GM21619 (cell line): ENCODE data around the gene ZNF385D.

Experiments used
- ATAC-seq: cut with Tn5 transposase; IDR thresholded peaks from one replicate; pipeline ENCODE4 v1.9.1; 2021; ENCODE audit not compliant: unreplicated experiment

The ZNF385D gene

GRCh38 chr3:21618695-21619094 is 132.3 kb downstream of the ZNF385D start:
- no peak for ATAC-seq

- no peak for ATAC-seq
Measured at GRCh38 chr3:21613372-21614070, 137.5 kb downstream of the ZNF385D start.

DNA sequence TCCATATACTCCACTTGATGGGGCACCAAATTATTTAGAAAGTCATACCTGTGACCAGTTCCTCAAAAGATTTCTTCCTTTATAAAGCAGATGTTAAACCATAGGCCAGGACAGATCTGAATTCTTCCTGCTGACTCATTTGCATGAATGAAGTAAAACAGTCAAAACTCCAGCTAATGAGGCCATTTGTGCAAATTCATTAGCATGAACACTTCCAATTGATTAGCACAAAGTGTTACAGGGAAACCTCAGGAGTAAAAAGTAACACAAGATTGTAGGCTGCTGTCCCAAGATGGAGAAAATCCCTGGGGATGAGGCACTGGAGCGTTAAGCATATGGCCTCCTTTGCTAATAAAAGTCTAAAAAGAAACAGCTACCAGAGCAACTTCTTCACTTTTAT is 149.8 kb downstream of the ZNF385D start:
- ATAC-seq = no peak

DNA sequence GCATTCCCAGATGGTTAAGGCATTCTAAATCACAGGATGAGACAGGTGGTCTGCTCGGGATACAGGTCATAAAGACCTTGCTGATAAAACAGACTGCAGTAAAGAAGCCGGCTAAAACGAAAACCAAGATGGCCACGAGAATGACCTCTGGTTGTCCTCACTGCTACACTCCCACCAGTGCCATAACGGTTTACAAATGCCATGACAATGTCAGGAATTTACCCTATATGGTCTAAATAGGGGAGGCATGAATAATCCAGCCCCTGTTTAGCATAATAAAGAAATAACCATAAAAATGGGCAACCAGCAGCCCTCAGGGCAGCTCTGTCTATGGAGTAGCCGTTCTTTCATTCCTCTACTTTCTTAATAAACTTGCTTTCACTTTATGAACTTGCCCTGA is 151.1 kb downstream of the ZNF385D start:
- ATAC-seq = no peak

DNA sequence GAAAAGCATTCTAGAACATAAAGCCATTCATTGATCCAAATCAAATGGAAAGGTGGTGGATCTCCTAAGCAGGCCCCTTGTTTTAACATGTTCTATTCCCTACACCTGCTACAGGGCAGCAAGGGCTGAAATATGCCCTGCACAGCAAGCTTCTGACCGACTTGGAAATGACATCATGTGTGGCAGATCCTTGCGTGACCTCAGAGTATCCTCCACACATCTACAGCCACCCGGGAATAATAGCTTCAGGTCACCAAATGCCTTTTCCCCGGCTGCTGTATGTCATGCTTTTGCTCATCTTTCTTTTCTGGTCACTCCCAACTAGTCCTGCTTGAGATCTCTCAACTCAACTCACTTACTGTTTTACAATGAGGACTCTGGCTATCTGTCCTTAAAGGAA is 158.2 kb downstream of the ZNF385D start:
- no peak for ATAC-seq

DNA sequence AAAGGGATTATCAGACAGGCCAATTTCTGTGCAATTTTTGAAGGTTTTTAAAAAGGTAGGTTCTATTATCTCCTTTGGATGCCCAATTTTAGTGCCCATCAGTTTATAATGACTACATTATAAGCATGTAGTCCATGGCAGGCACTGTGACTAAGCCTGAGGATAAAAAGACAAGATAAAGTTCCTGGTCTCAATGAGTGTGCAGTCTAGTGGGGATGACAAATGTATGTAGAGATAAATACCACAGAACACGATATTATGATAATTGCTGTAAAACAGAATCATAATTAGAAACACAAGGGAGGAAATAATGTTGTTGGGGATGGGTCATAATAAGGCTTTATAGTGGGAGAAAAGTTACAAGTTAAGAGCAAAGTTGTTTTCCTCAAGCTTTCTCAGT is 163.1 kb downstream of the ZNF385D start:
- no peak for ATAC-seq

DNA sequence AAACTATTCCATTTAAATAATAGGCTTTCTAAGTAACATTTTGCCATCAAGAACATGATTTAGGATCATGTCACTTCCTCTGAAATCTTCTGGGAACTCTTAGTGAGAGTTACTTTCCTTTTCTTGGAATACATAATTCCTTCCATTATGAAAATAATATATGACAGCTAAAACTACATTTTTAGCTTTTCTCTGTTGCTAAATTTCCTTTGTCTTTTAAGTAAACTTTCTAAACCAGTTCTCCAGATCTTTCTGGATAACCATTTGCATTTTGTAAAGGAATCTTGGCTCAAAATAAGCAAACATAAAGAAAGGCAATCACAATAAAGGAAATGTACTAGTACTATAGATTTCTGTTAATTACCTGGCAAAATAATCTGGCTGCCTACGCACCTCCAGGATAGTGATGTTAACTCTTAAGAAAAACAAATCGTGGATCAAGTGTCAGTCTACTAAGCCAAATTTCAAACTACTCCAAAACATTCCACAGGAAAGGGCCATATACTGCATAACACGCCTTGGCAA is 165.7 kb downstream of the ZNF385D start:
- no peak for ATAC-seq

- ATAC-seq = no peak
Measured at GRCh38 chr3:21573291-21573690, 177.7 kb downstream of the ZNF385D start.

DNA sequence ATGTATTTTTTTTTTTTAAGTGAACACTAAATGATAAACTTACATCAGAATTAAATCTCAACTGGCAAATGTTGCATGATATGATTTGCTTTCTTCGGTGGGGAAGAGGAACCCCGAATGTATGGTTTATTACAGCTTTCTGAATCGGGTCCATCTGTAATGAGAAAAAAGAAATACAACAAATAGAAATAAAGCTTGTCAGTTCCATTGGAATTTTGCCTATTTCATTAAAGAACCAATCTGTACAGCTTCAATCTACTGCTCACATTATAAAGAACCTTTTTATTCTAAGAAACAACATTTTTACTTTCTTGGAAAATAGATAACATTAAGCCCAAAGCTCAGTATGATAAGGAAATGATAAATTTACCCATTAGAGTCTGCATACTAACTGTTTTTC is 186.5 kb downstream of the ZNF385D start:
- ATAC-seq = no peak

DNA sequence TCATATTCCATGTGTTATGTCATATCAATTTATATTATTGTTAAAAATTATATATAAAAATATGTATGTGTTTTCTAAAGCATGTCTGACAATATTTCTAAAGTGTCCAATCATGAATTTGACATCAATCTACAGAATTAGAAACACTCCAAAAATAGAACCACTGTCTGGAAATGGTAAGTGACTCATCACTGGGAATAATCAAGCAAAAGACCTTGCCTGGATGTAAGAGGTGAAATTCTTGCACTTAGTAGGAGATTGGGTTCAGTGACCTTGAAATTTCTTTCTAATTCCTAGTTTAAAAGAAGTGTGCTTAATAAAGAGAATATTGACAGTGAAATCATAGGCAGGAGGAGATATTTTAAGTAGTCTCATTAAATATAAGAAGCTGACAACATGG is 188.8 kb downstream of the ZNF385D start:
- ATAC-seq = no peak

DNA sequence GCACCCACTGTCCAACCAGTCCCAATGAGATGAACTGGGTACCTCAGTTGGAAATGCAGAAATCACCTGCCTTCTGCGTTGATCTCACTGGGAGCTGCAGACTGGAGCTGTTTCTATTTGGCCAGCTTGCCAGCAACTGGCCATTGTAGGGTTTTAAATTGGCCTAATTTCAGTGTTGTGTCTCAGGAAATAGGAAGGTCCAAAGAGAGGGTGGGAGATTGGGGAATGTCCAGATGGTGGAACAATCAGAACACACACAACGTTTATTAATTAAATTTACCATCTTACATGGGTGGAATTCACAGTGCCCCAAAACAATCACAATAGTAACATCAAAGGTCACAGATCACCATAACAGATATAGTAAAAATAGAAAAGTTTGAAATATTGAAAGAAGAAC is 189.5 kb downstream of the ZNF385D start:
- no peak for ATAC-seq

DNA sequence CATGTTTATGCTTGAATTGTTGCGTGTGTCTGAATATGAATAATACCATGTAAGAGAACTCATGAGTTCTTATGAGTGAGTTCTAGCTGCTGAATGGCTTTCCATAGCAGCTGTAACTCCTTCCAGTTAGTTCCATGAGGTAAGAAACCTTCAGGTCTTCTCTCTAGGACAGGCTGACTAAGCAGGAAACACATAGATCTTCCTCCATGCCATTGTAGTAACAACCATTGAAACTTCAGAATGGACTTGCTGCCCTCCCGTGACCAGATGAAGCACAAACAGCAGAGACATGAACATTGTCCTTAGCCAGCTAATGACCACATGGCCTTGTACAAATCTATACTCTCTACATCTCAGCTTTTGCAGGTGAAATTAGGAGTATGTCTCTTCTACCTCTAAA is 200.0 kb downstream of the ZNF385D start:
- no peak for ATAC-seq

DNA sequence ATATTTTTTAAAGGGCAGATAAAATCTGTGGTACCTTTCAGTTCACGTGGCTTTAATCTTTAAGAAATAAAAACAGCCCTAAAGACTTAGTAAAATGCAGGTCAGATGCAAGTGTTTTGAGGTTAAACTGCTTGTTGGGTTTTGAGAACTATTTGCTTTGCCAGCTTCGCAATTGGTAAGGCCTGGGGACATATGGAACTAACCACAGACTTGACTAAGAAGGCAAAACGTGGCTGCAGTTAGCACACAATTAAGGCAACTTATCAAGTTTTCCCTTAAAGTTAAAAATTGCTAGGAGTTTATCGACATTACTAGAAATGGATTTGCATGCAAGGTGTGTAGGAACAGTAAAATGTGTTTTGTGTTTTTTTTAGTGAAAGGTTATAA is 206.9 kb downstream of the ZNF385D start:
- ATAC-seq = no peak

DNA sequence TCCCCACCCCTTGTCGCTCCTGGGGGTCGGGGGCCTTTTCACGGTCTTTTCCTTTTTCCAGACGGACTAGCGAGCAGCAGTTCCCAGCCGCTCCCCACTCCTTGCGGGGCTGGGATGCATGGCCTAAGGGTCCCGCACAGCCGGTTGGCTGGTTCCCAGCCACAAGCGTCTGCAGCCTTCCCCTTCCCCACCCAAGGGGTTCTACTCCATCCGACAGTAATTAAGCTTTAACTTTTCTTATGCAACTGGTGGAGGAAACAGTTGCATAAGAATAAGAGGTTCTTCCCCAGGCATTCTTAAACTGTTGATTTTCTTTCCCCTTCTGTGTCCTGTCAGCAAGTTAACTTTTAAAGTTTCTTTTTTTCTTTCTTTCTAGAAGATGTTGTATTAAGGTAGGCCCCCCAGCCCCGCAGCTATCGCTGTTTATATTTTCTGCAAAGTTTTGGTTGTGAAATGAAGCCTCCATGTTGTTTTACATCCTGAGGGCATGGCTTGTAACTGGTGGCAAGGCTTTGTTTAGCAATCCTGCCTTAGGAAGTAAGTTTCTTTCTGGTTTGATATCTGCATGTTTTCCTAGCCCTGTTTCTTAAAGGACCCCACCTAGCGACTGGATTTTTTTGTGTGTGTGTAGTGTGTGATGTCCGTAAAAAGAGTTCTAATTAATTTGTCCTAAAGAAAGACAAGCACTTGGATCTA is 207.5 kb downstream of the ZNF385D start:
- ATAC-seq = no peak

GRCh38 chr3:21542656-21543379 is 208.2 kb downstream of the ZNF385D start:
- no peak for ATAC-seq

DNA sequence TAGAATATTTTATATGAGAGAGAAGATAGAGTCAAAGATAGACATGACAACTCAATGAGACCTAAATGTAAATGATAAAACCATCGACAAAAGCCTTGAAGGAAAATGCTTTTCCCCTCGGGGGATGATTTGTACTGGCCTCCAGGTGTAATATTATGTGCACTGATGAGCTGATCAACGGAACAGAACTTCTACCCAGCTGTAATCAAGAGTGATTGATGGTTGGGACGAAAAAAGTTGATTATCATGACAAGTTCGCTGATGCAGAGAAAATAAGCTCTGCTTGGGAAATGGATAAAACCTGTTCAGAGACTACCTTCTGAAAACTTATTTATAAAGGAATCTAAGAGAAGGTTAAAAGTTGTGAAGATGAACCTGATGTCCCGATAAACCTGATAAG is 210.7 kb downstream of the ZNF385D start:
- ATAC-seq = no peak

GRCh38 chr3:21534462-21534861 is 216.5 kb downstream of the ZNF385D start:
- no peak for ATAC-seq

GRCh38 chr3:21533002-21533401 is 218.0 kb downstream of the ZNF385D start:
- ATAC-seq = no peak

DNA sequence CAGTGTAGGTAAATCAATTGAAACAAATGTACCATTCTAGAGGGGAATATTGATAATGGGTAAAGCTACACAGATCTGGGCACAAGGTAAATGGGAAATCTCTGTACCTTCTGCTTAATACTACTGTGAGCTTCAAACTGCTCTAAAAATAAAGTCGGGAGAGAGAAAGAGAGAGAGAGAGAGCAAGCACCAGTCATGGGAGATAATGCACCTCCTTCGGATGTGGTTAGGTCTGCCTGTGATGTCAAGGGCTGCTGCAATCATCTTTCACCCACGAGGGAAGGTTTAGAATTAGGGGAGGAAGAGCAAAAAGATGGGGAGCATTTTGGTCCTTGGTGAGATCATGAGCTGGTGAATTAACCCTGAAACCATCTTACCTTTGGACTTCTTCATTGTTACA is 219.1 kb downstream of the ZNF385D start:
- no peak for ATAC-seq

DNA sequence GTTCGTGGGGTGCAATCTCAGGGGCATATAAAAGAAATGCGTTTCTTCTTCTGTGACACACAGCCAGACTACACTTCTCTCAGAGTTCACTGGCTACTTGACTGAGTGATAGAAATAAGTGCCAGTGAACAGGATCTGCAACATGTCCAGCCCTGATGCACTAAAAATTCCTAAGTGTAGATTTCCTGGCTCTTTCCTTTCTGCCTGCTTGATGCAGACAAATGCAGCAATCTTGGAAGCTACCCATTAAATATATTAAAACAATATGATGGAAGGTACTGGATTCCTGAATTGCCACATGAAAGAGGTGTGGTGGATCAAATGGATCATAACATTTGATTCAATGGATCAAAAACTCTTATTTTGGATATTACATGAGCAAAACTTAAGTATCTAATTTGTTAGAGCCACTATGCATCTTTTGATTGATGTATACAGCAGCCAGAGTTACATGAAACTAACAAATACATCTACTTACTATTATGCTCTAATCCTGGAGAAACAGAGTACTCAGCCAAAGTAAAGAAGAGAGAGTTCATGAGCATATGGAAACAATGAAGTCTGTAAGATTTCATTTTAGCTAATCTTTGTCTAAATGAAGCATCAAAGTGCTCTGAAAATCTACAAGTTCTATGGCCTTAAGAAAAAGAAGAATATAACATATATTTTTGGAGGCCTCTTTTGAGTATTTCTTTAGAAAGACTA is 222.6 kb downstream of the ZNF385D start:
- ATAC-seq = no peak

GRCh38 chr3:21526461-21526860 is 224.5 kb downstream of the ZNF385D start:
- no peak for ATAC-seq
